ENCODE measurements around the gene ADM.
A peak's percentile ranks its signal among the peaks of the same experiment; 100 is the strongest.
"Not testable (repeated sequence)": the region's sequence is repeated elsewhere in the genome, so short reads cannot be mapped to it uniquely, and the experiment has no call there.

The ADM gene

GRCh38 chr11:10304495-10305261 lies at the start of gene ADM:
TSS of gene ADM (plus strand) at chr11:10305073. CDS start at chr11:10305701, 628 bp downstream.
- DNase-seq (ENCODE audit: low spot score) = peak; percentile 73
- TF ChIP-seq CTCF (IDR thresholded peaks at IDR 0.05; ENCODE audit: borderline replicate concordance, control extremely low read depth, extremely low read depth, insufficient read depth, missing control alignments) = peak; percentile 61
- in situ Hi-C loops (cut with MboI; ENCODE audit: low sequenced_read_pairs, unreplicated experiment) = loop anchor here (25.0 kb wide), 2 partner anchors 317 to 442 kb away; no protein-coding TSS in a partner anchor

- DNase-seq (ENCODE audit: low spot score) = no peak
- TF ChIP-seq CTCF (IDR thresholded peaks at IDR 0.05; ENCODE audit: borderline replicate concordance, control extremely low read depth, extremely low read depth, insufficient read depth, missing control alignments) = no peak
- in situ Hi-C loops (cut with MboI; ENCODE audit: low sequenced_read_pairs, unreplicated experiment) = no loop called here
These were observed 49.3 kb upstream of the ADM start for GRCh38 chr11:10255388-10256125.

GRCh38 chr11:10257478-10257877 lies 47.4 kb upstream of the ADM start:
- no peak for TF ChIP-seq CTCF (IDR thresholded peaks at IDR 0.05; ENCODE audit: borderline replicate concordance, control extremely low read depth, extremely low read depth, insufficient read depth, missing control alignments)
- no peak for DNase-seq (ENCODE audit: low spot score)
- in situ Hi-C loops (cut with MboI; ENCODE audit: low sequenced_read_pairs, unreplicated experiment) = no loop called here

- no peak for TF ChIP-seq CTCF (IDR thresholded peaks at IDR 0.05; ENCODE audit: borderline replicate concordance, control extremely low read depth, extremely low read depth, insufficient read depth, missing control alignments)
- no peak for DNase-seq (ENCODE audit: low spot score)
- in situ Hi-C loops (cut with MboI; ENCODE audit: low sequenced_read_pairs, unreplicated experiment) = no loop called here
These were observed 43.1 kb upstream of the ADM start for GRCh38 chr11:10261821-10262220.

- no peak for DNase-seq (ENCODE audit: low spot score)
- no peak for TF ChIP-seq CTCF (IDR thresholded peaks at IDR 0.05; ENCODE audit: borderline replicate concordance, control extremely low read depth, extremely low read depth, insufficient read depth, missing control alignments)
- in situ Hi-C loops (cut with MboI; ENCODE audit: low sequenced_read_pairs, unreplicated experiment) = no loop called here
These were observed 40.9 kb upstream of the ADM start for GRCh38 chr11:10263929-10264328.

GRCh38 chr11:10264716-10265115 lies 40.2 kb upstream of the ADM start:
- DNase-seq (ENCODE audit: low spot score); in situ Hi-C loops (cut with MboI; ENCODE audit: low sequenced_read_pairs, unreplicated experiment): not testable (repeated sequence)

GRCh38 chr11:10265936-10266335 lies 38.9 kb upstream of the ADM start:
- DNase-seq (ENCODE audit: low spot score) = no peak
- no peak for TF ChIP-seq CTCF (IDR thresholded peaks at IDR 0.05; ENCODE audit: borderline replicate concordance, control extremely low read depth, extremely low read depth, insufficient read depth, missing control alignments)
- in situ Hi-C loops (cut with MboI; ENCODE audit: low sequenced_read_pairs, unreplicated experiment) = no loop called here
